Activated CD4-positive, CD25-positive, alpha-beta regulatory T cell treated with anti-CD3 and anti-CD28 coated beads, Interleukin-2, amount 50 U/mL, for 24 hours (primary cell): Measurements from ENCODE around the gene ST6GAL1.
"Not testable (repeated sequence)": the region's sequence is repeated elsewhere in the genome, so short reads cannot be mapped to it uniquely, and the experiment has no call there.

Source experiments
- ATAC-seq, 2 donors: fragments of 150-1000 bp; cut with Tn5 transposase; one replicate each; pipeline ENCODE4 v1.10.0; 2021; ENCODE audit warnings: mild to moderate bottlenecking in 1 of 2, moderate library complexity in 1 of 2

Gene ST6GAL1

DNA sequence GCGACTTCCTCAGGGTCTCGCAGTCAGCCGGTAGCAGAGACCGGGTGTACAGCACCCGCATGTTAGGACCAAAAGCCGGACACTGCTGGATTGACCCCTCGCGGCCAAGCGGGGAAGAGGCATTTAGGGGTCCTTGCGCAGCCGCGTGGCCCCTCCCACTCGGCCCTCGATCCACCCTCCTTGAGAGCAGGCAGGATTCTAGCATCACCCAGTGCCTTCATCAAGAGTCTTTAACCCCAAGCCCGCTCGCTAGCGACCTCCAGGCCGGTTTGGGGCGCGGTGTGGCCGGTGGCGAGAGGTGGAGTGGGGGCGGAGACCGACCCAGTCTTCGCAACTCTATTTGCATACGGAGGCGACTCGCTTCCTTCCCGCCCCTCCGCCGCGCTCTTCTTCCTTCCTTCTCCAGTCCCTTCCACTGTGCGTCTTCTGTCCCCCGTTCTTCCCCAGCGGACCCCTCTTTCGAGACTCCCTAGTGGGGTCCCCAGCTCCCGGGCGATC lies at the start of gene ST6GAL1:
Gene ST6GAL1, plus strand, starts transcription at position 384 of the 498 bp plus-strand sequence. CDS start 112,178 bp downstream, outside the sequence.
- peak; percentile 34 to 42 for ATAC-seq

DNA sequence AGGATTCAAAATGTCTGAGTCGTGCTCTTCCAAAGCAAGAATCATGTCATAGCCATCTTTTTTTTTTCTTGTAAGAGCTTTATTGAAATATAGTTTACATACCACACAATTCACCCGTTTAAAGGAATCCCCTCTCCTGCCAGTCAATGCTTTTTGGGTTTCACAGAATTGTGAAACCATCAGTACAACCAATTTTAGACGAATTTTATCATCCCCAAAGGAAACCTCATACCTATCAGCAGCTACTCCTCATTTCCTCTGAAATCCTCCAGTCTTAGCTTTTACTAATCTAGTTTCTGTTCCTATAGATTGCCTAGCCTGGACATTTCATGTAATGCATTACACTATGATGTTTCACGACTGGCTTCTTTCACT lies 48.2 kb upstream of the ST6GAL1 start:
- peak; percentile 7 to 15 for ATAC-seq

DNA sequence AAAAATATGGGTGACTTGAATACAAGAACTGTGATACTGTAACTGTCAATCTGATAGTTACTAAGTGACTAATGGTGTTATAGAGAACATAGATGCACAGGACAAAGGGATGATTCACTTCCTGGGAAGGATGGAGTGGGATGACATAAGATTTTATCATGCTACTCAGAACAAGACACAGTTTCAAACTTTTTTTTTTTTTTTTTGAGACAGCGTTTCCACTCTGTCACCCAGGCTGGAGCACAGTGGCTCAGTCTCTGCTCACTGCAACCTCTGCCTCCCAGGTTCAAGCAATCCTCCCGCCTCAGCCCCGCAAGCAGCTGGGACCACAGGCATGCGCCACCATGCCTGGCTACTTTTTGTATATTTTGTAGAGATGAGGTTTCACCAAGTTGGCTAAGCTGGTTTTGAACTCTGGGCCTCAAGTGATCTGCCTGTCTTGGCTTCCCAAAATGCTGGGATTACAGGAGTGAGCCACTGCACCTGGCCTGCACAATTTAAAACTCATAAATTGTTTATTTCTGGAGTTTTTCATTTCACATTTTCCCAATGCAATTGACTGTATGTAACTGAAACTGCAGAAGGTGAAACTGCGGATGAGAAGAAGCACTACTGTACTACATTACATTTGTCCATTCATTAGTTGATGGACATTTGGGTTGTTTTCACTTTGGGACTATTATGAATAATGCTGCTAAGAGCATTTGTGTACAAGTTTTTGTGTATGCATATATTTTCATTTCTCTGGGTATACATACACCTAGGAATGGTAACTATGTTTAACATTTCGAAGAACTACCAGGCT lies 47.2 kb upstream of the ST6GAL1 start:
- peak; percentile 93 to 96 for ATAC-seq

GRCh38 chr3:186883686-186884058 lies 46.7 kb upstream of the ST6GAL1 start:
- peak; percentile 26 to 27 for ATAC-seq

DNA sequence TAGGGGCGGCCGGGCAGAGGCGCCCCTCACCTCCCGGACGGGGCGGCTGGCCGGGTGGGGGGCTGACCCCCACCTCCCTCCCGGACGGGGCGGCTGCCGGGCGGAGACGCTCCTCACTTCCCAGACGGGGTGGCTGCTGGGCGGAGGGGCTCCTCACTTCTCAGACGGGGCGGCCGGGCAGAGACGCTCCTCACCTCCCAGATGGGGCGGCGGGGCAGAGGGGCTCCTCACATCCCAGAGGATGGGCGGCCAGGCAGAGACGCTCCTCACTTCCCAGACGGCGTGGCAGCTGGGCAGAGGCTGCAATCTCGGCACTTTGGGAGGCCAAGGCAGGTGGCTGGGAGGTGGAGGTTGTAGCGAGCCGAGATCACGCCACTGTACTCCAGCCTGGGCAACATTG lies 45.5 kb upstream of the ST6GAL1 start:
- ATAC-seq, result not testable (repeated sequence)

DNA sequence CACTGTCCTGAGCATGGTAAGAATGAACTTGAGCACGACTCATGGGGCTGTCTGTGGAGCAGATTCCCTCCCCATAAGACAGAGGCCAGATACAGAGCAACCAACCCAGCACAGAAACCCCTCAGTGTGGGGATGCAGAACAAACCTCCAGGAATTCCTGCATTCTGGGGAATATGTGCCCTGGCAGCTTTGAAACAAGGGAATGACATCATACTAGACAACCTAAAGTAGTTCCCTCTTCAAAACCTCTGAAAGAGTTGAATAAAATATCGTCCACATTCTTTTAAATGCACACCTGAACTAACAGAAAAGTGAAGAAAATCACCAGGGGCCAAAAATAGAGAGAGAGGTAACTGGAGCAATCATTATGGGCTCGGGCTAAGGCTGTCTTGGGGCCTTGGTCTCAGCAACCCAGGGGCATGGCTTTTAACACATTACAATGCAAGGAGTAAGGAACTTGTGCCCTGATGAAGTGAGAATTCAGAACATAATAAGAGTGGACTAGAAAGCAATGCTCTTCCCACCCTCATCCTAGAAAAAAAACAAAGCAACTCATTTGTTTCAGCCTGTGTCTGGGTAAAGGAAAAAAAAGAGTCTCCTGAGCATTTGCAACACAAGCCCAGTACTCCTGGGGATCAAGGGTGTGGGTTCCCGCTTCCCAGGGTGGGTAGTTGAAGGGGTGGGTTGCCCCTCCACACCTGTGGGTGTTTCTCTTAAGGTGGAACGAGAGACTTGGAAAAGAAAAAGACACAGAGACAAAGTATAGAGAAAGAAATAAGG lies 43.9 kb upstream of the ST6GAL1 start:
- no peak for ATAC-seq

GRCh38 chr3:186887507-186887938 lies 42.8 kb upstream of the ST6GAL1 start:
- not testable (repeated sequence) for ATAC-seq

- no peak for ATAC-seq
These were observed 41.8 kb upstream of the ST6GAL1 start for GRCh38 chr3:186888569-186888968.

DNA sequence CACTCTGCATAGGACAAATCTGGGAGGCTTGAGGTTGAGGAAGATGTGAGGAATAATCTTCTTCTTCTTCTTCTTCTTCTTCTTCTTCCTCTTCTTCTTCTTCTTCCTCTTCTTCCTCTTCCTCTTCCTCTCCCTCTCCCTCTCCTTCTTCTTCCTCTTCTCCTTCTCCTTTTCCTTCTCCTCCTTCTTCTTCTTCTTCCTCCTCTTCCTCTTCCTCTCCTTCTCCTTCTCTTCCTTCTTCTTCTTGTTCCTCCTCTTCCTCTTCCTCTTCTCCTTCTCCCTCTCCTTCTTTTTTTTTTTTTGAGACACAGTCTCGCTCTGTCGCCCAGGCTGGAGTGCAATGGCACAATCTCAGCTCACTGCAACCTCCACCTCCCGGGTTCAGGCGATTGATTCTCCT lies 40.6 kb upstream of the ST6GAL1 start:
- ATAC-seq, result not testable (repeated sequence)

- ATAC-seq, result no peak
These were observed 39.4 kb upstream of the ST6GAL1 start for GRCh38 chr3:186890911-186891310.

DNA sequence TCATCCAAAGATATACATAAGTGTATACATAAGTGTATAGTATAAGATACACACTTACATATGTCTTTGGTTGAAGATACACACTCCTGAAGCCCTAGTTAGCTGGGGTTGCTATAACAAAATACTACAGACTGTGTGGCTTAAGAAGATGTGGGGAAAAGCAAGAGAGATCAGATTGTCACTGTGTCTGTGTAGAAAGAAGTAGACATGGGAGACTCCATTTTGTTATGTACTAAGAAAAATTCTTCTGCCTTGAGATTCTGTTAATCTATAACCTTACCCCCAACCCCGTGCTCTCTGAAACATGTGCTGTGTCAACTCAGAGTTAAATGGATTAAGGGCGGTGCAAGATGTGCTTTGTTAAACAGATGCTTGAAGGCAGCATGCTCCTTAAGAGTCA lies 37.3 kb upstream of the ST6GAL1 start:
- not testable (repeated sequence) for ATAC-seq

GRCh38 chr3:186895406-186895805 lies 34.9 kb upstream of the ST6GAL1 start:
- ATAC-seq, result no peak

DNA sequence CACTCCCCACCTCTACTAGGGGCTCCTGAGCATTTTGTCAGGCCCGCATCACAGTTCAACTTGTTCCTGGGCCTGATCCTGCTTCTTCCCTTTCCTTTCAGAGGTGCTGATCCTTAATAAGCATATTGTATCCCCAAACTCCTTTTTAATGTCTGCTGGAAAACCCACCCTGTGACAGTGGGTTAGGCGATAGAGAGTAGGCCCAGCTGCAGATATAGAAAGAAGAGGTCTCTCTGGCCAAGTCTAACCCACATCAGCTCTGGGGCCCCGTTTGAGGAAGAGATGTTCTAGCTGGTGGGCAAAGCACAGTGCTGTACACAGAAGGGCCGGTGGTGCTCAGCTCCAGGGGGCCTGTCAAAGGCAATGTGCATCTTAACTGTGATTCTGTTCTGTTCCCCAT lies 34.3 kb upstream of the ST6GAL1 start:
- ATAC-seq, result no peak

DNA sequence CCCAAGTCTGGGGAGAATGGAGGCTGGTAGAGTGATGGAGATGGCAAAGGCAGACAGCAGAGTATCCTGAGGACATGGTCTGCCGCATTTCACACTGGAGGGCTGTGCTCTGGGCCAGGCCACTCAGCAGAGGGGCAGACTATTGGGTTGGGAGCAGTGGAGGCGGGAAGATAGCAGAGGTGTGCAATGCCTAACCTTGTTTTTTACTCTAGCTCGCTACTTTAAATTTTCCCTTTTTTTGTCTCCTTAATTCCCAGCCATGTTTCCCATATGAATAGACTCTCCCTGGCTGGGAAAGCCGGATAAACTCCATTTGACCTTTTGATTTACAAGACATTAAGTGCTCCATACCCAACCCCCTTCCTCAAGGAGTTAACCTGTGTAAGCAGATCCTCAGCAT lies 33.5 kb upstream of the ST6GAL1 start:
- no peak for ATAC-seq

- ATAC-seq, result peak in 1 of 2 donors; percentile 58
These were observed 29.1 kb upstream of the ST6GAL1 start for GRCh38 chr3:186901135-186901734.

DNA sequence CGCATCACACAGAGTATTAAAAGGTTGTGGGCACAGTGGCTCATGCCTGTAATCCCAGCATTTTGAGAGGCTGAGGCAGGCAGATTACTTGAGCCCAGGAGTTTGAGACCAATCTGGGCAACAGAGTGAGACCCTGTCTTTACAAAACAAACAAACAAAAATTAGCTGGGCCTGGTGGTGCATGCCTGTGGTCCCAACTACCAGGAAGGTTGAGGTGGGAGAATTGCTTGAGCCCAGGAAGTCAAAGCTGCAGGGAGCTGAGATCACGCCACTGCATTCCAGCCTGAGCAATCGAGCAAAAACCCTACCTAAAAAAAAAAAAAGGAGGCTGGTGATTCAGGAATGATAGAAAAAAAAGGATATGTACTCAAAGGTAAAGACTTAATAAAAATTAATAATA lies 28.2 kb upstream of the ST6GAL1 start:
- ATAC-seq, result no peak

- no peak for ATAC-seq
These were observed 27.6 kb upstream of the ST6GAL1 start for GRCh38 chr3:186902713-186903112.

GRCh38 chr3:186903676-186904075 lies 26.6 kb upstream of the ST6GAL1 start:
- not testable (repeated sequence) for ATAC-seq

DNA sequence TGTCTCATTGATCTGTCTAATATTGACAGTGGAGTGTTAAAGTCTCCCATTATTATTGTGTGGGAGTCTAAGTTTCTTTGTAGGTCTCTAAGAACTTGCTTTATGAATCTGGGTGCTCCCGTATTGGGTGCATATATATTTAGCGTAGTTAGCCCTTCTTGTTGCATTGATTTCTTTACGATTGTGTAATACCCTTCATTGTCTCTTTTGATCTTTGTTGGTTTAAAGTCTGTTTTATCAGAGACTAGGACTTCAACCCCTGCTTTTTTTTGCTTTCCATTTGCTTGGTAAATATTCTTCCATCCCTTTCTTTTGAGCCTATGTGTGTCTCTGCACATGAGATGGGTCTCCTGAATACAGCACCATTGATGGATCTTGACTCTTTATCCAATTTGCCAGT lies 23.3 kb upstream of the ST6GAL1 start:
- not testable (repeated sequence) for ATAC-seq

GRCh38 chr3:186909078-186909853 lies 21.1 kb upstream of the ST6GAL1 start:
- ATAC-seq, result peak; percentile 51 to 71

DNA sequence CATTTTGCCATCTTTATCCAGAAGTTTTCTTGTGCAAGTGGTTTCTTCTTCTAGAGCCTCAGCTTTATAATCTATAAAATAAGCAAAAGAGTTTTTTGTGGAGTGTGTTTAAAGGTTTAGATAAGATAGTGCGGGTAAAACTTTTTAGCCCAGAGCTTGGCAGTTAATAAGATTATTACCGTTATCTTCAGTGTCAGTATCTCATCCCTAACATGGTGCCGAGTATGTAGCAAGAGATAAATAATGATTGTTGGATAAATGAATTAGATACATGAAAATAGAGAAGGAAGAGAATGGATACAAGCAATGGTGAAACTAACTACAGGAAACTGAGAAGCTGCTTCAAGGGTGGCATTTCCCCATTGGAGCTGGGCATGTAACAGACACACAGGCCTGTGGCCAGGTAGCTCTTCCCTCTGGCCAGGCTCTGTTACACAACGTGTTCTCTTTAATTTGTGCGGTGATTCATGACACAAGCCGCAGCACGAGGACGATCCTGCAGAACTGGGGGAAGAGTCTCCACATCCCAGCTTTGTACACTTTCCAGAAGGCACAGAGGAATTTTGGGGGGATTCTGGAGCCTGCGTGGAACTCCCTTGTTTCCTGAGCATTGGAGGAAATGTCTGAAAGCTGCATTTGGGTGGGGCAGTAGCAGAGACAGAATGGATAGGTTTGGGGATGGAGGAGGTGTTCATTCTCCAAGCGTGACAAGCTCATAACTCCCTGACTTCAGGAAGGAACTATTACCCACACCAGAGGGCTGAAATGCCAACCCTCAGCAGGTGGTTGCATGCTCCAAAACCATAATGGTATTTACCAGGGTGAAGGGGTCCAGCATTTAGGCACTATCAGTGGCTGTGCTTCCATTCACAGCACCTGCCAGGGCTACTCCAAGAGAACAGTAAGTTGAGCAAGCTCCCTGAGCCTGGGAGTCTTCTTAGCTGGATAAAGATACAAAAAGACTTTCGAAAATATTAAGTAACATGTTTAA lies 14.2 kb upstream of the ST6GAL1 start:
- ATAC-seq, result no peak
